Loucy (cell line): ENCODE results near the gene LARP4B.

Experiments
- H2AFZ ChIP-seq: fragments of 200-600 bp; sonication (generic); 2 replicates; pipeline ENCODE4 v1.6.0; 2016; ENCODE audit warnings: antibody characterized with exemption, mild to moderate bottlenecking, low read length, moderate library complexity
- H3F3A ChIP-seq: fragments of 200-600 bp; 2 replicates; pipeline ENCODE4 v1.6.0; 2016; ENCODE audit warnings: antibody characterized with exemption, low read depth, mild to moderate bottlenecking
- H3K27me3 ChIP-seq: fragments of 200-600 bp; sonication (generic); 2 replicates; pipeline ENCODE4 v1.6.1; 2014; ENCODE audit warnings: low read length, mild to moderate bottlenecking; ENCODE audit not compliant: insufficient read depth, poor library complexity, severe bottlenecking
- H3K36me3 ChIP-seq: fragments of 200-600 bp; sonication (generic); 2 replicates; pipeline ENCODE4 v1.6.1; 2016; ENCODE audit warnings: low read length; ENCODE audit not compliant: insufficient read depth
- H3K4me1 ChIP-seq: fragments of 200-600 bp; sonication (generic); 2 replicates; pipeline ENCODE4 v1.5.1; 2014; ENCODE audit warnings: low read length, mild to moderate bottlenecking; ENCODE audit not compliant: insufficient read depth, poor library complexity, severe bottlenecking
- H3K4me2 ChIP-seq: fragments of 200-600 bp; sonication (generic); 2 replicates; pipeline ENCODE4 v1.6.0; 2014; ENCODE audit warnings: antibody characterized with exemption, low read length, low read depth, mild to moderate bottlenecking; ENCODE audit not compliant: poor library complexity, severe bottlenecking
- H3K4me3 ChIP-seq: fragments of 200-600 bp; sonication (generic); 2 replicates; pipeline ENCODE4 v1.5.1; 2014; ENCODE audit warnings: low read length, mild to moderate bottlenecking, mixed read lengths; ENCODE audit not compliant: poor library complexity, severe bottlenecking
- H3K79me2 ChIP-seq: fragments of 200-600 bp; sonication (generic); 2 replicates; pipeline ENCODE4 v1.6.1; 2014; ENCODE audit warnings: low read length; ENCODE audit not compliant: insufficient read depth
- H3K9ac ChIP-seq: fragments of 200-600 bp; sonication (generic); 2 replicates; pipeline ENCODE4 v1.6.0; 2014; ENCODE audit warnings: mild to moderate bottlenecking, low read depth, low read length, moderate library complexity; ENCODE audit not compliant: poor library complexity, severe bottlenecking
- H3K9me2 ChIP-seq: fragments of 200-600 bp; sonication (generic); replicated peaks from 2 replicates; pipeline ENCODE4 v1.6.1; 2016; ENCODE audit warnings: low read depth, low read length, mixed read lengths
- H3K9me3 ChIP-seq: fragments of 200-600 bp; sonication (generic); 2 replicates; pipeline ENCODE4 v1.6.1; 2014; ENCODE audit warnings: mild to moderate bottlenecking, antibody characterized with exemption, low read length, low read depth; ENCODE audit not compliant: insufficient read depth
- H4K20me1 ChIP-seq: fragments of 200-600 bp; sonication (generic); 2 replicates; pipeline ENCODE4 v1.6.0; 2014; ENCODE audit warnings: antibody characterized with exemption, low read length, mild to moderate bottlenecking; ENCODE audit not compliant: insufficient read depth, poor library complexity, severe bottlenecking
- EZH2phosphoT487 ChIP-seq: fragments of 200-600 bp; IDR thresholded peaks from 2 replicates; pipeline ENCODE4 v1.6.1; 2018; ENCODE audit warnings: antibody characterized with exemption, mild to moderate bottlenecking, moderate library complexity, borderline replicate concordance
- TF ChIP-seq, protein P1 (sequence below): fragments of 200-600 bp; sonication (generic); conservative IDR thresholded peaks from 2 replicates; pipeline ENCODE4 v1.5.1; 2014; ENCODE audit warnings: mild to moderate bottlenecking, antibody characterized with exemption, low read length

Gene LARP4B

DNA sequence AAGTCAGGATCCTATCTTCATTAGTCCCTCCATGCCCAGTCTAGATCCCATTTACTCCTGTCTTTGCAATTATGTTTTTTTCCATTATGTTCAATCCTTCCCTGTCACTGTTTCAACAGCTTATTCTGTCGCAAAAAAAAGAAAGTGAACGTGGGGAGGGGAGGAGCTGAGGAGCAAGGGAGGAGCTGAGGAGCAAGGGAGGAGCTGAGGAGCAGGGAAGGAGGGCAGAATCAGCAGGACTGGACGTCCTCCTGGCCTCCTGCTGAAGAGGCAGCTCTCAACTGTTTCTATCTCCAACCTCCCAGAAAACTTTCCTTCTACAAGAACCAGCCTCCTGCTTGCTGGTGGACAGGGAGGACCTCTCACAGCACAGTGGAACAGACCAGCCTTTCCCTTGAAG lies 26.0 kb downstream of the LARP4B start:
- TF ChIP-seq, protein P1, sequence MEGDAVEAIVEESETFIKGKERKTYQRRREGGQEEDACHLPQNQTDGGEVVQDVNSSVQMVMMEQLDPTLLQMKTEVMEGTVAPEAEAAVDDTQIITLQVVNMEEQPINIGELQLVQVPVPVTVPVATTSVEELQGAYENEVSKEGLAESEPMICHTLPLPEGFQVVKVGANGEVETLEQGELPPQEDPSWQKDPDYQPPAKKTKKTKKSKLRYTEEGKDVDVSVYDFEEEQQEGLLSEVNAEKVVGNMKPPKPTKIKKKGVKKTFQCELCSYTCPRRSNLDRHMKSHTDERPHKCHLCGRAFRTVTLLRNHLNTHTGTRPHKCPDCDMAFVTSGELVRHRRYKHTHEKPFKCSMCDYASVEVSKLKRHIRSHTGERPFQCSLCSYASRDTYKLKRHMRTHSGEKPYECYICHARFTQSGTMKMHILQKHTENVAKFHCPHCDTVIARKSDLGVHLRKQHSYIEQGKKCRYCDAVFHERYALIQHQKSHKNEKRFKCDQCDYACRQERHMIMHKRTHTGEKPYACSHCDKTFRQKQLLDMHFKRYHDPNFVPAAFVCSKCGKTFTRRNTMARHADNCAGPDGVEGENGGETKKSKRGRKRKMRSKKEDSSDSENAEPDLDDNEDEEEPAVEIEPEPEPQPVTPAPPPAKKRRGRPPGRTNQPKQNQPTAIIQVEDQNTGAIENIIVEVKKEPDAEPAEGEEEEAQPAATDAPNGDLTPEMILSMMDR: no peak
- no peak for TF ChIP-seq EZH2phosphoT487
- H3K4me1 ChIP-seq: no peaks in the 10 kb centered on the region
- H4K20me1 ChIP-seq: peaks cover 24% of the 10 kb centered on the region
- no peaks in the 10 kb centered on the region for H3F3A ChIP-seq
- no peak overlapping the region for H3K4me2 ChIP-seq
- H3K27me3 ChIP-seq: no peaks in the 10 kb centered on the region
- no peak overlapping the region for H2AFZ ChIP-seq
- peaks cover 27% of the 10 kb centered on the region; the same call in 1 of the 2 replicates for H3K36me3 ChIP-seq
- no peak overlapping the region for H3K9ac ChIP-seq
- H3K4me3 ChIP-seq: no peak overlapping the region
- peaks cover 81% of the 10 kb centered on the region for H3K79me2 ChIP-seq
- no peaks in the 10 kb centered on the region for H3K9me2 ChIP-seq
- H3K9me3 ChIP-seq: no peaks in the 10 kb centered on the region

DNA sequence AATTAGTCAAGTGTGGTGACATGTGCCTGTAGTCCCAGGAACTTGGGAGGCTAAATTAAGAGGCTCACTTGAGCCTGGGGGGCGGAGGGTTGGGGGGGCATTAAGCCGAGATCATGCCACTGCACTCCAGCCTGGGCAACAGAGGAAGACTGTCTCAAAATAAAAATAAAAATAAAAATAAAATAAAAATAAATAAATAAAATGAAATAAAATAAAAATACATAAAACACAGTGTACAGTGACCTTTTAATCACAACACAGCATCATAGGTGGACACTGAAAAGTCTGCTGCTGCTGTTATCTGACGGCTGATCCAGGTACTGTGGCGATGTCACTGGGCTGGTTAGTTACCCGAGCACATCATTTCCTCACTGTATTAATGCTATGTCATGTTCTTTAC lies 27.1 kb downstream of the LARP4B start:
- no peaks in the 10 kb centered on the region for H3K27me3 ChIP-seq
- no peaks in the 10 kb centered on the region for H3K9me2 ChIP-seq
- no peak overlapping the region for H3K4me2 ChIP-seq
- H4K20me1 ChIP-seq: peaks cover 27% of the 10 kb centered on the region
- TF ChIP-seq EZH2phosphoT487: no peak
- TF ChIP-seq, protein P1: no peak
- H3K4me3 ChIP-seq: no peak overlapping the region
- H3K79me2 ChIP-seq: peaks cover 75% of the 10 kb centered on the region
- no peaks in the 10 kb centered on the region for H3K4me1 ChIP-seq
- H3F3A ChIP-seq: no peaks in the 10 kb centered on the region
- H2AFZ ChIP-seq: no peak overlapping the region
- no peaks in the 10 kb centered on the region for H3K9me3 ChIP-seq
- H3K36me3 ChIP-seq: peaks cover 18% of the 10 kb centered on the region; the same call in 1 of the 2 replicates
- no peak overlapping the region for H3K9ac ChIP-seq

DNA sequence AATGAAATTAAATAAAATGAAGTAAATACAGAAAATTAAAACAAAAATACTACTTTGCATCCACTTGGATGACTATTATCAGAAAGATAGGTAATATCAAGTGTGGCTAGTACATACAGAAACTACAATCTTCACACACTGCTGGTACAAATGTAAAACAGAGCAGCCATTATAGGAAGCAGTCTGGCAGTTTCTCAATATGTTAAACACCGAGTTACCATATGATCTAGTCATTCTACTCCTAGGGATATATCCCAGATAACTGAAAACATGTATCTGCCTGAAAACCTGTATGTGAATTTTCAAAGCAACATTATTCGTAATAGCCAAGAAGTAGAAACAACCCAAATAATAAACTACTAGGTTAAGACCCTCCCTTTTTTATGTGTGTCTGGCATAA lies 33.4 kb downstream of the LARP4B start:
- no peaks in the 10 kb centered on the region; the same call in 1 of the 2 replicates for H3K36me3 ChIP-seq
- H3K79me2 ChIP-seq: peaks cover 85% of the 10 kb centered on the region
- H3K4me2 ChIP-seq: no peak overlapping the region
- no peak overlapping the region for H3K4me3 ChIP-seq
- H3K9ac ChIP-seq: no peak overlapping the region
- H3F3A ChIP-seq: no peaks in the 10 kb centered on the region
- no peaks in the 10 kb centered on the region for H3K9me2 ChIP-seq
- no peaks in the 10 kb centered on the region for H3K9me3 ChIP-seq
- no peak overlapping the region for H2AFZ ChIP-seq
- peaks cover 52% of the 10 kb centered on the region for H4K20me1 ChIP-seq
- H3K4me1 ChIP-seq: no peaks in the 10 kb centered on the region
- H3K27me3 ChIP-seq: no peaks in the 10 kb centered on the region
- TF ChIP-seq, protein P1: no peak
- TF ChIP-seq EZH2phosphoT487: no peak
